Fibroblast of villous mesenchyme (primary cell): ENCODE measurements around the gene THSD7B. TPM values are rescaled to one million over a fixed set of nuclear protein-coding genes. Genes with fewer than 3 reads are reported as not detected.

Source experiments
- DNase-seq: peaks from one replicate; pipeline ENCODE4 v3.0.0-alpha.2; 2010; ENCODE audit warnings: low read depth
- H3K4me3 ChIP-seq: 2 replicates; pipeline ENCODE4 v1.5.1; 2011; ENCODE audit warnings: low read depth, mild to moderate bottlenecking, low read length
- total RNA-seq: library from RNA; depleted of rRNA; stranded (reverse); fragments of >200 nt; gene quantifications from 2 replicates; pipeline ENCODE4 v1.2.3, GENCODE V29; 2012
- TF ChIP-seq, protein P1 (sequence below): IDR thresholded peaks from 2 replicates; pipeline ENCODE4 v1.5.1; 2012; ENCODE audit warnings: low read depth, mild to moderate bottlenecking, low read length; ENCODE audit not compliant: insufficient read depth

THSD7B gene
- total RNA-seq = 0.32 and 1.3 TPM in 2 replicates

GRCh38 chr2:136765256-136766072 is at the start of gene THSD7B:
TSS of gene THSD7B (plus strand) at chr2:136765545. CDS start at chr2:136882179, 116,634 bp downstream.
- TF ChIP-seq, protein P1, sequence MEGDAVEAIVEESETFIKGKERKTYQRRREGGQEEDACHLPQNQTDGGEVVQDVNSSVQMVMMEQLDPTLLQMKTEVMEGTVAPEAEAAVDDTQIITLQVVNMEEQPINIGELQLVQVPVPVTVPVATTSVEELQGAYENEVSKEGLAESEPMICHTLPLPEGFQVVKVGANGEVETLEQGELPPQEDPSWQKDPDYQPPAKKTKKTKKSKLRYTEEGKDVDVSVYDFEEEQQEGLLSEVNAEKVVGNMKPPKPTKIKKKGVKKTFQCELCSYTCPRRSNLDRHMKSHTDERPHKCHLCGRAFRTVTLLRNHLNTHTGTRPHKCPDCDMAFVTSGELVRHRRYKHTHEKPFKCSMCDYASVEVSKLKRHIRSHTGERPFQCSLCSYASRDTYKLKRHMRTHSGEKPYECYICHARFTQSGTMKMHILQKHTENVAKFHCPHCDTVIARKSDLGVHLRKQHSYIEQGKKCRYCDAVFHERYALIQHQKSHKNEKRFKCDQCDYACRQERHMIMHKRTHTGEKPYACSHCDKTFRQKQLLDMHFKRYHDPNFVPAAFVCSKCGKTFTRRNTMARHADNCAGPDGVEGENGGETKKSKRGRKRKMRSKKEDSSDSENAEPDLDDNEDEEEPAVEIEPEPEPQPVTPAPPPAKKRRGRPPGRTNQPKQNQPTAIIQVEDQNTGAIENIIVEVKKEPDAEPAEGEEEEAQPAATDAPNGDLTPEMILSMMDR = no peak
- H3K4me3 ChIP-seq = no peak within 1 kb of the TSS

GRCh38 chr2:136718273-136718672 is 47.1 kb upstream of the THSD7B start:
- no peak for DNase-seq
- TF ChIP-seq, protein P1 = no peak
- H3K4me3 ChIP-seq = no peak overlapping the region

More at GRCh38 chr2:136765256-136766072, at the start of gene THSD7B:
- DNase-seq = no peak

- DNase-seq = no peak
- H3K4me3 ChIP-seq = no peak overlapping the region
- TF ChIP-seq, protein P1 = no peak
Observed at GRCh38 chr2:136727973-136728699, 37.2 kb upstream of the THSD7B start.

DNA sequence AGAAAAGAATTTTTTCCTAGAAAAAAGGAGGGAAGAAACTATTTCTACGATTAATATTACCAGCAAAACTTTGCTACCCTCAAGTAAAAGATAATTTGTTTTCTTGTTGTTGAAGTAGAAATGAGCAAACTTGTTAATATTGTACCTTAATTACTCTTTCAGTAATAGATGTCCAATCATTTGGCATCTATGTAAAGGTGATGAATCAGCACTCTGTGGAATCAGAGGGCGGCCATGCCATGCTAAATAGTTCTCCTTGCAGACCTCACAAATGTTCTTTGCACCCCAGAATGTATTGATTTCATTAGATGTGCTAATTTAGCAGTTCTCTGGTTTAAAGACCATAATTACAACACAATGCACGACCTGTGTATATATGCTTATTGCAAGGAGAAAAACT is 29.1 kb upstream of the THSD7B start:
- no peak overlapping the region for H3K4me3 ChIP-seq
- no peak for DNase-seq
- TF ChIP-seq, protein P1 = no peak

GRCh38 chr2:136738044-136738443 is 27.3 kb upstream of the THSD7B start:
- TF ChIP-seq, protein P1 = no peak
- DNase-seq = no peak
- no peak overlapping the region for H3K4me3 ChIP-seq

GRCh38 chr2:136741471-136741870 is 23.9 kb upstream of the THSD7B start:
- H3K4me3 ChIP-seq = no peak overlapping the region
- no peak for DNase-seq
- TF ChIP-seq, protein P1 = no peak
